ENCODE measurements around the gene INO80. TPM values are rescaled to one million over a fixed set of nuclear protein-coding genes. Genes with fewer than 3 reads are reported as not detected.
"Not testable (repeated sequence)": the region's sequence is repeated elsewhere in the genome, so short reads cannot be mapped to it uniquely, and the experiment has no call there.

Gene INO80
- total RNA-seq, 4 donors from 2014 or later = 15.2 to 24.8 (median 22.3) TPM

DNA sequence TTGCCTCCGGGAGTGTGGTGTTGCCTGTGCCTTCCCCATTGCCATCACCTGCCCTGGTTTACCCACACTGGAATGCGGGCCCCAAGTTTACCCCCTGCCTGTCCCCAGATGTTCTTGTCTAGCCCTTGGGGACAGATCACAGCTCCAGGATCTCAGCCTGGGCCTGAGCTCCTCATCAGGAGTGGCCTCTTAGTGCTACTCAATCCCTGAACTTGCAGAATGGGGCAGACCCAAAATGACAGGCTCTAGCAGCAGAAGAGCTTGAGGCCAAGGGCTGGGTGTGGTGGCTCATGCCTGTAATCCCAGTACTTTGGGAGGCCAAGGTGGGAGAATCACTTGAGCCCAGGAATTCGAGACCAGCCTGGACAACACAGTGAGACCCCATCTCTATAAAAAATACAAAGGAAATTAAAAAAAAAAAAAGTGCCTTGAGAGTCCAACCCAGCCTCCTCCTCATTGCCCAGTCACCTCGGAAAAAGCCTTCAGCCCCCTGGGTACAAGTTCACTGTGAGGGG is 159.0 kb downstream of the INO80 start:
- intact Hi-C loops (cut with DNase I) = no loop called here
- 69 to 80% methylated on average over 2 of the region's 4 CpGs for WGBS, 2 donors
- H3K4me1 ChIP-seq = peaks cover 6 to 46% (median 14%) of the 10 kb centered on the region in 3 donors

DNA sequence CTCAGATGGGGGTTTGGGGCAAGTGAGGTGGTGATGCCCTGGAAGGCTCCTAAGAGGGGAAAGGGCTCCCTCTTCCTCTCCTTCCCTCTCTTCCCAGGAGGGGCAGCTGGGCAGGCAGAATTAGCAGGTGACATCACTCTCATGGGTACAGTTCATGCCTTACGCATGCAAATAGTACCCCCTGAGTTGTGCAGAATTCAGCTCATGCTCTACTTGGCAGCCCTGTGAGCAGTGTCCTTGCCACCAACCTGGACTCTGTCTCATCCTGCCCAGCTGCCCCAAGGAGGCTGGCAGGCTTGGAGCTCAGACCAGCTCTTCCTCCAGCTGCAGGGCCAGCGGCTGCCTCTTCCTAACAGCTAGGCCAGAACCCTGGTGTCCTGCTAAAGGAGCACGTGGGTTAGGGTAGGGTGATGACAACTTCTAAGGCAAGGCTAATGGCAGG is 159.5 kb downstream of the INO80 start:
- Histone ChIP-seq H3K27me3 (no peaks in the 10 kb centered on the region), H3K9me3 (no peaks in the 10 kb centered on the region), H3K4me1 (peaks cover 6 to 46% (median 14%) of the 10 kb centered on the region in 3 donors), H3K4me3 (no peak overlapping the region), H3K27ac (no peak overlapping the region), H3K36me3 (no peaks in the 10 kb centered on the region)
- 90 to 100% methylated on average over 1 to 2 of the region's 3 CpGs for WGBS, 2 donors
- intact Hi-C loops (cut with DNase I) = no loop called here
- no peak for TF ChIP-seq POLR2A (IDR thresholded peaks at IDR 0.05)
- TF ChIP-seq, protein P1, sequence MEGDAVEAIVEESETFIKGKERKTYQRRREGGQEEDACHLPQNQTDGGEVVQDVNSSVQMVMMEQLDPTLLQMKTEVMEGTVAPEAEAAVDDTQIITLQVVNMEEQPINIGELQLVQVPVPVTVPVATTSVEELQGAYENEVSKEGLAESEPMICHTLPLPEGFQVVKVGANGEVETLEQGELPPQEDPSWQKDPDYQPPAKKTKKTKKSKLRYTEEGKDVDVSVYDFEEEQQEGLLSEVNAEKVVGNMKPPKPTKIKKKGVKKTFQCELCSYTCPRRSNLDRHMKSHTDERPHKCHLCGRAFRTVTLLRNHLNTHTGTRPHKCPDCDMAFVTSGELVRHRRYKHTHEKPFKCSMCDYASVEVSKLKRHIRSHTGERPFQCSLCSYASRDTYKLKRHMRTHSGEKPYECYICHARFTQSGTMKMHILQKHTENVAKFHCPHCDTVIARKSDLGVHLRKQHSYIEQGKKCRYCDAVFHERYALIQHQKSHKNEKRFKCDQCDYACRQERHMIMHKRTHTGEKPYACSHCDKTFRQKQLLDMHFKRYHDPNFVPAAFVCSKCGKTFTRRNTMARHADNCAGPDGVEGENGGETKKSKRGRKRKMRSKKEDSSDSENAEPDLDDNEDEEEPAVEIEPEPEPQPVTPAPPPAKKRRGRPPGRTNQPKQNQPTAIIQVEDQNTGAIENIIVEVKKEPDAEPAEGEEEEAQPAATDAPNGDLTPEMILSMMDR (IDR thresholded peaks at IDR 0.05) = no peak
- DNase-seq = no peak

More for the DNA sequence above, 159.0 kb downstream of the INO80 start:
- Histone ChIP-seq H3K4me3 (no peak overlapping the region), H3K36me3 (no peaks in the 10 kb centered on the region), H3K27ac (no peak overlapping the region), H3K27me3 (no peaks in the 10 kb centered on the region), H3K9me3 (no peaks in the 10 kb centered on the region)
- no peak for DNase-seq
- TF ChIP-seq POLR2A (IDR thresholded peaks at IDR 0.05) = no peak
- TF ChIP-seq, protein P1 (IDR thresholded peaks at IDR 0.05) = no peak

DNA sequence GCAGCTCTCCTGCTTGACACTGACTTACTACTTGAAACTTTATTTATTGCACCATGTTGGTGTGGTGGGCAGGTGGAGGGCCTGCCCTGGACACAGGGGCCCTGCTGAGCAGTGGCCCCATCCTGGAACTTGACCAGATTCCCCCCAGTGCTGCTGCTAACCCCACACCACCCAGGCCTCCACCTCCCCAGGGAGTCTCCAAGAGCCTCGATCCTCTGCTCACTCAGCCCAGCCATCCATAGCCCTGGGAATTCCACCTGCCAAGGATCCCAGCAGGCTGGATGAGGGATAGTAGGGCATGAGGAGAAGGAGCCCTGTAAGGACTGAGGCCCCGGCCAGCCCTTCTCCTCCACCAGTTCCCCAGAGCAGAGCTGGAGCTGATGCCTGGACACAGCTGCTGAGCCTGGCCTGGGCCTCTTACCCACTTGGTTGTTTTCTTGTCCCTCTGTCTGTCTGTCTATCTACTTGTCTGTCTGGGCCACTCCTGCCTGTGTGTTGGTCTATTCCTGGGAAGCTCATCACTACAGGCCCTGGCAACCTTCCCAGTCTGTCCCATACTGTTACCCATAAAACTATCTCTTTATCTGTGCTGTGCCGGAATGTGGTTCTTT is 160.0 kb downstream of the INO80 start:
- Histone ChIP-seq H3K4me3 (no peak overlapping the region), H3K9me3 (no peaks in the 10 kb centered on the region), H3K4me1 (peaks cover 6 to 44% (median 14%) of the 10 kb centered on the region in 3 donors), H3K36me3 (no peaks in the 10 kb centered on the region), H3K27me3 (no peaks in the 10 kb centered on the region), H3K27ac (no peak overlapping the region)
- no peak for DNase-seq
- 93% methylated on average over 3 of the region's 3 CpGs for WGBS, 2 donors
- TF ChIP-seq POLR2A (IDR thresholded peaks at IDR 0.05) = no peak
- intact Hi-C loops (cut with DNase I) = no loop called here

DNA sequence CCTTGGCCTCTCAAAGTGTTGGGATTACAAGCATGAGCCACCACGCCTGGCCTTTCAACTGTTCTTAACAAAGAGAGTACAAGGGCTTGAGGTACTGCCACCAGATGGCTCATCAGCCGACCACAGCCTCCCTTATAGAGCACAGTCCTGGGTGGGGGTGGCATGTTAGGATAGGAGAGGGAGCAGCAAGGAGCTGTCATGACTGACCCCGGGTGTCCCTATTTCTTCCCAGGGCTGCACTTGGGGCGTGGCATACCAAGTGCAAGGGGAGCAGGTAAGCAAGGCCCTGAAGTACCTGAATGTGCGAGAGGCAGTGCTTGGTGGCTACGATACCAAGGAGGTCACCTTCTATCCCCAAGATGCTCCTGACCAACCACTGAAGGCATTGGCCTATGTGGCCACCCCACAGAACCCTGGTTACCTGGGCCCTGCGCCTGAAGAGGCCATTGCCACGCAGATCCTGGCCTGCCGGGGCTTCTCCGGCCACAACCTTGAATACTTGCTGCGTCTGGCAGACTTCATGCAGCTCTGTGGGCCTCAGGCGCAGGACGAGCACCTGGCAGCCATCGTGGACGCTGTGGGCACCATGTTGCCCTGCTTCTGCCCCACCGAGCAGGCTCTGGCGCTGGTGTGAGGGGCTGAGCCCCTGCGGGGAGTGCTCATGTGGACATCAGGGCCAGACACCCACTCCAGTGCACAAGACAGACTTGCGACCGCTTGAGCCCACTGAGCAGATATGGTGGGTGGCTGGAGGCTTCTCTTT is 160.8 kb downstream of the INO80 start:
- DNase-seq = no peak
- peaks cover 6 to 38% (median 14%) of the 10 kb centered on the region in 3 donors for H3K4me1 ChIP-seq
- H3K27me3 ChIP-seq = no peaks in the 10 kb centered on the region
- H3K9me3 ChIP-seq = no peaks in the 10 kb centered on the region
- TF ChIP-seq, protein P1 (IDR thresholded peaks at IDR 0.05) = no peak
- TF ChIP-seq POLR2A (IDR thresholded peaks at IDR 0.05) = no peak
- WGBS, 2 donors = 42 to 74% methylated on average over 2 to 5 of the region's 20 CpGs
- H3K4me3 ChIP-seq = no peak overlapping the region
- no peaks in the 10 kb centered on the region for H3K36me3 ChIP-seq
- intact Hi-C loops (cut with DNase I) = no loop called here
- no peak overlapping the region for H3K27ac ChIP-seq

DNA sequence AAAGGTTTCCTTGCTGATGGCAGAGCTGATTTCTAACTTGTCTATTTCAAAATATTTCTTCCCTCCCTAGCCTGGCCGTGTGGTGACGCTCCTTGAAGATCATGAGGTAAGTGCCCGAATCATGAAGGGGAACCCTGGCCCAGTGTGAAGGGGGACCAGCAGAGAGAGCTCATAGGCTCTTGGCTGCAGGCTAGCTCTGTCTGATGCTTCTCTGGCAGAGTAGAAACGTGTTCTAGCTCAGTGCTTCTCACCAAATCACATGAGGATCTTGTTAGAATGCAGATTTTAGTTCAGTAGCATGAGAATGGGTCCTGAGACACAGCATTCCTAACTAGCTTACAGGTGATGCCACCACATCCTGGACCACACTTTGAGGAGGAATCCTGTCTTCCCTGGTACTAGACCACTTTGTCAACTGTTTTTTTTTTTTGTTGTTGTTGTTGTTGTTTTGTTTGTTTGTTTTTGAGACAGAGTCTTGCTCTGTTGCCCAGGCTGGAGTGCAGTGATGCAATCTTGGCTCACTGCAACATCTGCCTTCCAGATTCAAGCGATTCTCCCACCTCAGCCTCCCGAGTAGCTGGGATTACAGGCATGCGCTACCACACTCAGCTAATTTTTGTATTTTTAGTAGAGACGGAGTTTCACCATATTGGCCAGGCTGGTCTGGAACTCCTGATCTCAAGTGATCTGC is 161.8 kb downstream of the INO80 start:
- H3K27ac ChIP-seq; H3K9me3 ChIP-seq; intact Hi-C loops (cut with DNase I); H3K36me3 ChIP-seq; DNase-seq; H3K27me3 ChIP-seq: not testable (repeated sequence)
- H3K4me3 ChIP-seq = peak overlapping the region in 3 of 4 donors; percentile 61 to 85 (median 71)
- WGBS, 2 donors = 61 to 78% methylated on average over 6 to 8 of the region's 8 CpGs
- H3K4me1 ChIP-seq = peaks cover 6 to 47% (median 14%) of the 10 kb centered on the region in 3 donors
